K562 treated with DMSO at 1 percent for 12 hours (cell line): Measurements from ENCODE around the gene SLC32A1. TPM values are rescaled to one million over a fixed set of nuclear protein-coding genes. Genes with fewer than 3 reads are reported as not detected.

Source experiments
- total RNA-seq: library from RNA; unstranded; fragments of 300-600 nt; gene quantifications from 2 replicates; pipeline ENCODE4 v1.2.3, GENCODE V29; 2022; ENCODE audit not compliant: insufficient read depth

The SLC32A1 gene
- not detected in 2 replicates for total RNA-seq

GRCh38 chr20:38723848-38724625 is at the start of gene SLC32A1:
Gene SLC32A1 (plus strand): TSS chr20:38724486. CDS start chr20:38724725, 239 bp downstream.

GRCh38 chr20:38748097-38748860 is 24.0 kb downstream of the SLC32A1 start, which contains the start of gene ACTR5:
Gene ACTR5 (plus strand): TSS chr20:38748460. CDS start chr20:38748479, 19 bp downstream.

Other genes with a start within 250 kb of the SLC32A1 start
- not detected in 2 replicates for gene ADIG, start 143.3 kb upstream of the SLC32A1 start, total RNA-seq
- gene ARHGAP40, start 122.7 kb upstream of the SLC32A1 start, total RNA-seq = not detected in 2 replicates
- gene ACTR5, start 24.0 kb downstream of the SLC32A1 start, total RNA-seq = 9.3 and 11.7 TPM in 2 replicates
- 7.5 and 12.1 TPM in 2 replicates for gene PPP1R16B, start 81.2 kb downstream of the SLC32A1 start, total RNA-seq
- gene FAM83D, start 201.9 kb downstream of the SLC32A1 start, total RNA-seq = 12.0 and 24.6 TPM in 2 replicates
- gene DHX35, start 237.9 kb downstream of the SLC32A1 start, total RNA-seq = 3.6 and 10.5 TPM in 2 replicates